GM13976 (cell line): ENCODE results near the gene LRRC14B.

ENCODE experiments used
- DNase-seq: peaks from one replicate; pipeline ENCODE4 v3.0.0; 2012; ENCODE audit warnings: low spot score
- in situ Hi-C: fragments of 300-500 bp; cut with MboI; formaldehyde crosslinking; loops from one replicate; pipeline ENCODE4 v1.12.0; 2022; ENCODE audit warnings: low sequenced_read_pairs, mixed read lengths, inconsistent platforms; ENCODE audit not compliant: unreplicated experiment
- TF ChIP-seq, protein P1 (sequence below): IDR thresholded peaks from 2 replicates; pipeline ENCODE4 v1.5.1; 2012; ENCODE audit warnings: borderline replicate concordance, mild to moderate bottlenecking; ENCODE audit not compliant: insufficient read depth; ENCODE audit errors: extremely low read depth, missing control alignments, control extremely low read depth

Gene LRRC14B

DNA sequence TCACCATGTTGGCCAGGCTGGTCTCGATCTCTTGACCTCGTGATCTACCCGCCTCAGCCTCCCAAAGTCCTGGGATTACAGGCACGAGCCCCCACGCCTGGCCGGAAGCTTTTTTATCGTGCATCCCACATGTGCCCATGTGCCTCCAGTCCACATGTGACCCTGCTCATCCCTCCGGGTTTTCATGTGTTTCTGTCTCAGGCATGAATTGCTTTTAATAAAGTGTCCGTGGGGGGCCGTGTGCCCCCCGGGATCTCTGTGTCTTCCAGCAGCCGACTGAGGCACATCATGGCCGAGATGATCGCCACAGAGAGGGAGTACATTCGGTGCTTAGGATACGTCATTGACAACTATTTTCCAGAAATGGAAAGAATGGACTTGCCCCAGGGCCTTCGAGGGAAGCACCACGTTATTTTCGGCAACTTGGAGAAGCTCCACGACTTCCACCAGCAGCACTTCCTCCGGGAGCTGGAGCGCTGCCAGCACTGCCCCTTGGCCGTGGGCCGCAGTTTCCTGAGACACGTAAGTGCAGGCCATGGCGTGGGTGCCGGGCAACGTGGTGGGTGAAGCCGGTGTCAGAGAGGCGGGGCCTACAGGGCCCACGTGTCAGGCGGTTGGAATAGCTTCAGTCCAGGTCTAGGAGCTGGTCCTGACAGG is 22.1 kb upstream of the LRRC14B start:
- DNase-seq: no peak
- in situ Hi-C loops: no loop called here
- TF ChIP-seq, protein P1, sequence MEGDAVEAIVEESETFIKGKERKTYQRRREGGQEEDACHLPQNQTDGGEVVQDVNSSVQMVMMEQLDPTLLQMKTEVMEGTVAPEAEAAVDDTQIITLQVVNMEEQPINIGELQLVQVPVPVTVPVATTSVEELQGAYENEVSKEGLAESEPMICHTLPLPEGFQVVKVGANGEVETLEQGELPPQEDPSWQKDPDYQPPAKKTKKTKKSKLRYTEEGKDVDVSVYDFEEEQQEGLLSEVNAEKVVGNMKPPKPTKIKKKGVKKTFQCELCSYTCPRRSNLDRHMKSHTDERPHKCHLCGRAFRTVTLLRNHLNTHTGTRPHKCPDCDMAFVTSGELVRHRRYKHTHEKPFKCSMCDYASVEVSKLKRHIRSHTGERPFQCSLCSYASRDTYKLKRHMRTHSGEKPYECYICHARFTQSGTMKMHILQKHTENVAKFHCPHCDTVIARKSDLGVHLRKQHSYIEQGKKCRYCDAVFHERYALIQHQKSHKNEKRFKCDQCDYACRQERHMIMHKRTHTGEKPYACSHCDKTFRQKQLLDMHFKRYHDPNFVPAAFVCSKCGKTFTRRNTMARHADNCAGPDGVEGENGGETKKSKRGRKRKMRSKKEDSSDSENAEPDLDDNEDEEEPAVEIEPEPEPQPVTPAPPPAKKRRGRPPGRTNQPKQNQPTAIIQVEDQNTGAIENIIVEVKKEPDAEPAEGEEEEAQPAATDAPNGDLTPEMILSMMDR: no peak

DNA sequence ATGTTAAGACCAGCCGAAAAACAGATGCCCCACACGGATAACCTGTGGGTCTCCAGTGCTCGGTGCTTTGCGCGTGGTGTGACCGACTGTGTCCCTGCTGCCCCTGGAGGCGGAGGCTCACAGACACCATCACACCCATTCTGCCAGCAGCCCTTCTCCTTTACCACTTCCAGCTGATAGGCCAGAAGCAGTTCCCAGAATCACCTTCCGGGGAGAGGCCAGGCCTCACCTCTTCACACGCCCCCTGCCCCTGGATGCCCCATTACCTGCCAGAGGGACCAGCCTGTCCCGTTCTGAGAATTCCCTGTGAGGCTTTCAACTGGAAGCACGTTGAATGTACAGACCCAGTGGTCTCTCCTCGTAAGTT is 21.6 kb upstream of the LRRC14B start:
- in situ Hi-C loops: no loop called here
- TF ChIP-seq, protein P1: no peak
- DNase-seq: no peak

DNA sequence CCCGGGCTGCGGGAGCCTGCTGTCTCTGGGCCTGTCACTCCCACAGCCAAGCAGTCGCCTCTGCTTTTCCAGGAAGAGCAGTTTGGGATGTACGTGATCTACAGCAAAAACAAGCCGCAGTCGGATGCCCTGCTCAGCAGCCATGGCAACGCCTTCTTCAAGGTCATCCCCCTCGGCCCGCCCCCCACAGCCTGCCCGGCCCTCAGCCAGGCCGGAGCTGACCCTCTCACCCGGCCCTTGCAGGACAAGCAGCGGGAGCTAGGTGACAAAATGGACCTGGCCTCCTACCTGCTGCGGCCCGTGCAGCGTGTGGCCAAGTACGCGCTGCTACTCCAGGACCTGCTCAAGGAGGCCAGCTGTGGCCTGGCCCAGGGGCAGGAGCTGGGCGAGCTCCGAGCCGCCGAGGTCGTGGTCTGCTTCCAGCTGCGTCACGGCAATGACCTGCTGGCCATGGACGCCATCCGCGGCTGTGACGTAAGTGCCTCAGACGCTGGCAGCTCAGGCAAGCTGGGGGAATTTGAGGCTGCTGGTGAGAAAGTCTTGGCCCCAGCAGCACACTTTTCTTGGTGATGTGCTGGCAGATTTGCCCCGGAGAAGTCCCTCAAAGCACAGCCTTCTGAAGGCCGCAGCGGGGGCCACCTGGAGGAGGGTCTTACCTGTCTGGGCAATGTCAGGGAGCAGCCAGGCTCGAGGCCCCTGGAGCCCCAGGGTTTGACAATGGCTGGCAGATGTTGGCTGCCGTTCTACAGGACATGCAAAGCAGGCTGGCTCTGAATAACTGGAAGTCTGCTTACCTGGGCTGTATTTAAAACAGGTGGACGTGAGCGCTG is 20.1 kb upstream of the LRRC14B start:
- in situ Hi-C loops: no loop called here
- TF ChIP-seq, protein P1: no peak
- DNase-seq: no peak

DNA sequence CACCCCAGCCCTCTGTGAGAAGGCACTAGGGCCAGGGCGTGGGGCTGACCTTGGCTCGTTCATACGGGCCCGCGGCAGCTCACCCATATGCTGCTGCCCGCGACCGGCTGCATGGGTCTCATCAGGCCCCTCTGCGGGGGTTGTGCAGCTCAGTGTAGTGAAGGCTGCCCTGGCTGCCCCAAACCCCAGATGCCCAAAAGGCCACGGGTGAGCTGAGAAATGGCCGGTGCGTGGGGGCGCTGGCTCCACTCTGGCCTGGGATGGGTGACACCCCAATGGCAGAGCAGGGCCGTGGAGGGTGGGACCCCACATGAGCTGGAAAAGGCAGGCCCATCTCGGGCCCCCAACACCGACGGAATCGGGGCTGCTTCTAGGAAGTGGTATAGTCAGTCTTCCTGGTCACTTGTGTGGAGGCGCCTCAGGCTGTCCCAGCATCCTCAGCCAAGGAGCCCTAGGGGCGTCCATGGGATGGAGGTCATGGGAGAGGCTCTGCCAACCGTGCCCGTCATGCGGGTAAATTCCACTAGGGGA is 19.4 kb upstream of the LRRC14B start:
- TF ChIP-seq, protein P1: no peak
- in situ Hi-C loops: no loop called here

DNA sequence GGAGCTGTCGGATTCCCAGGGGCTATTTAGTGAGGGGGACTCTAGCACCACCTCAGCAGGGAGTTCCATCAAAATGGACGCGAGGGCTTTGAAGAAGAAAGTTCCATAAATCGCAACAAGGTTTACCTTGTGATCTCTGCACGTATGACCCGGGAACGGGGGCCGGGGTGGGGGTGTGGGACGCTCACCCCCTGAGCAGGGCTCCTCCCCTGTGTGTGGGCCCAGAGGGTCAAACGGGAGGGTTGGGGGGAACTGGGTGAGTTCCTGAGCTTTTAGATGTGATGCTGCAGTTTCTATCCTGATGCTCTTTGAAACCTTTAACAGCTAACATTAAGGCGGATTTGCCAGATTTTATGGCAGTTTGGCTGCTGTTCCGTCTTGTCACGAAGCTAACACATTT is 18.9 kb upstream of the LRRC14B start:
- no peak for DNase-seq
- in situ Hi-C loops: no loop called here

More for the DNA sequence above, 19.4 kb upstream of the LRRC14B start:
- no peak for DNase-seq

DNA sequence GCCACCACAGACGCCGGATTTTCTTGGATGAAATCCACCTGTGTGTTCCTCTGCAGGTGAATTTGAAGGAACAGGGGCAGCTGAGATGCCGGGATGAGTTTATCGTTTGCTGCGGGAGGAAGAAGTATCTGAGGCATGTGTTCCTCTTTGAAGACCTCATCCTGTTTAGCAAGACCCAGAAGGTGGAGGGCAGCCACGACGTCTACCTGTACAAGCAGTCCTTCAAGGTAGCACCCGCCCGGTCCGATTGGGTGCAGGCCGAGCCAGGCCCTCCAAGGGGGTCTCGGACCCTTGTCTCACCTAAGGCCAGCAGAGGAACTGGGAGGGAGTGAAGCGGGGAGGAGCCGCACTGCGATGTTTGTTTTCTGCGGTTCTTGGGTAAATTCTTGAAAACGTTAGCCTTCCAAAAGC is 18.4 kb upstream of the LRRC14B start:
- in situ Hi-C loops: no loop called here
- no peak for DNase-seq
- TF ChIP-seq, protein P1: no peak

More for the DNA sequence above, 18.9 kb upstream of the LRRC14B start:
- TF ChIP-seq, protein P1: no peak
